ENCODE data around the gene NALCN. TPM values are rescaled to one million over a fixed set of nuclear protein-coding genes. Genes with fewer than 3 reads are reported as not detected.

The NALCN gene
- total and polyA plus RNA-seq, 2 of the 8 experiments (the other 6 are each of a cell fraction or from before 2014, with no cell fraction given): 0.26 to 0.54 TPM

DNA sequence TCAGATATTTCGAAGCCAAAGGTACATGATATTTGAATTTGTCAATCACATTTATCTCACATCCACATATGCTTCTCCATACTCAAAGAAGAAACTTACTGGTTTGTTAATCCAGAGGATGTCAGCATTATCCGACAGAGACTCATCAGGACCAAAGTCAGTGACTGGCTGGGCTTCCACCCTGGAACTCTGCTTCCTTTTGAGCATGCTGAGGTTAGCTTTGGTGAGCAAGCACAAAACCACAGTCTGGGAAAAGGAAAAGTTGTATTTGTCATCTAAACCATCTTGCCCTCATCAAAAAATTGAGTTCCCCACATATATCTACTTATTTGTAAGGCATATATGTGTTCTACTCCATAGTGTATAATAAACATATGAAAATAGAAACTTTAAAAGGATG lies 17.4 kb downstream of the NALCN start:
- Histone ChIP-seq H2AK5ac (ENCODE audit: low read depth, low read length) (no peak overlapping the region), H2BK15ac (ENCODE audit: low read length) (no peak overlapping the region), H3K9me3 (ENCODE audit: insufficient read depth in 2 of 2, low read depth in 1 of 2, low read length in 1 of 2) (no peaks in the 10 kb centered on the region), H3K23me2 (ENCODE audit: low read depth, low read length) (no peaks in the 10 kb centered on the region), H3K4me2 (ENCODE audit: insufficient read depth in 1 of 2, low read depth in 2 of 2, low read length in 2 of 2) (no peak overlapping the region), H2BK120ac (replicated peaks; ENCODE audit: low read depth, low read length) (no peak overlapping the region), H3K79me1 (ENCODE audit: low read depth, low read length) (no peaks in the 10 kb centered on the region), H3K4me1 (replicated peaks in 1 of 4; ENCODE audit: control insufficient read depth in 3 of 4, insufficient read depth in 4 of 4, low read length in 3 of 4) (no peaks in the 10 kb centered on the region), H2AFZ (ENCODE audit: low read length) (no peak overlapping the region), H4K5ac (ENCODE audit: insufficient read length, low read depth, low read length) (no peak overlapping the region), H3K27ac (ENCODE audit: low read depth, low read length) (no peak overlapping the region), H3K23ac (ENCODE audit: insufficient read length) (no peak overlapping the region), H3K79me2 (ENCODE audit: control insufficient read depth in 1 of 2, insufficient read depth in 2 of 2, low read length in 2 of 2) (no peaks in the 10 kb centered on the region), H3K4ac (replicated peaks; ENCODE audit: insufficient read length, low read depth, low read length) (no peak overlapping the region), H2BK12ac (ENCODE audit: low read depth, low read length) (no peak overlapping the region), H4K20me1 (replicated peaks in 1 of 2; ENCODE audit: control insufficient read depth in 1 of 2, insufficient read depth in 2 of 2, low read length in 2 of 2) (no peaks in the 10 kb centered on the region), H3K36me3 (ENCODE audit: control insufficient read depth in 2 of 4, insufficient read depth in 4 of 4, low read length in 3 of 4) (no peaks in the 10 kb centered on the region), H3K27me3 (replicated peaks in 1 of 4; ENCODE audit: control insufficient read depth in 3 of 4, extremely low read depth in 1 of 4, insufficient read depth in 3 of 4, low read length in 3 of 4) (no peaks in the 10 kb centered on the region), H2BK20ac (ENCODE audit: low read length) (no peak overlapping the region), H3K9ac (replicated peaks in 1 of 4; ENCODE audit: extremely low read depth in 1 of 4, low read depth in 3 of 4, low read length in 3 of 4) (no peak overlapping the region), H3K18ac (ENCODE audit: extremely low read depth, low read length) (no peak overlapping the region), H4K91ac (replicated peaks; ENCODE audit: insufficient read length, low read length) (no peak overlapping the region), H3K4me3 (ENCODE audit: extremely low read depth in 1 of 4, insufficient read depth in 2 of 4, low read depth in 3 of 4, low read length in 4 of 4) (no peak overlapping the region), H2BK5ac (ENCODE audit: low read depth, low read length) (no peak overlapping the region), H4K8ac (ENCODE audit: extremely low read depth, insufficient read depth, low read length) (no peak overlapping the region), H3K56ac (replicated peaks; ENCODE audit: insufficient read length, low read depth, low read length) (no peak overlapping the region), H3K14ac (ENCODE audit: insufficient read length) (no peak overlapping the region)
- no peak for TF ChIP-seq KDM5A (IDR thresholded peaks at IDR 0.05; ENCODE audit: low read length)
- TF ChIP-seq TCF12 (IDR thresholded peaks at IDR 0.05; ENCODE audit: low read depth, low read length): no peak
- TF ChIP-seq GABPA (IDR thresholded peaks at IDR 0.05; ENCODE audit: borderline replicate concordance, insufficient read depth, low read length): no peak
- TF ChIP-seq, protein P1, sequence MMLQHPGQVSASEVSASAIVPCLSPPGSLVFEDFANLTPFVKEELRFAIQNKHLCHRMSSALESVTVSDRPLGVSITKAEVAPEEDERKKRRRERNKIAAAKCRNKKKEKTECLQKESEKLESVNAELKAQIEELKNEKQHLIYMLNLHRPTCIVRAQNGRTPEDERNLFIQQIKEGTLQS (IDR thresholded peaks at IDR 0.05; ENCODE audit: insufficient read depth, low read depth, low read length): no peak
- TF ChIP-seq, protein P2, sequence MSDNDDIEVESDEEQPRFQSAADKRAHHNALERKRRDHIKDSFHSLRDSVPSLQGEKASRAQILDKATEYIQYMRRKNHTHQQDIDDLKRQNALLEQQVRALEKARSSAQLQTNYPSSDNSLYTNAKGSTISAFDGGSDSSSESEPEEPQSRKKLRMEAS (IDR thresholded peaks at IDR 0.05): no peak
- no peak for TF ChIP-seq JUND (IDR thresholded peaks at IDR 0.05; ENCODE audit: low read length)
- no peak for TF ChIP-seq SAP30 (IDR thresholded peaks at IDR 0.05; ENCODE audit: insufficient read depth, insufficient replicate concordance, low read length)
- TF ChIP-seq FOSL1 (IDR thresholded peaks at IDR 0.05; ENCODE audit: insufficient read depth, low read depth, low read length): no peak
- no peak for TF ChIP-seq ZNF274 (IDR thresholded peaks at IDR 0.05; ENCODE audit: borderline replicate concordance, extremely low read depth, low read length)
- TF ChIP-seq RXRA (IDR thresholded peaks at IDR 0.05; ENCODE audit: insufficient read depth, low read depth, low read length): no peak
- ChIA-PET POLR2A (ENCODE audit: partially characterized antibody) (no interaction called here), CTCF (ENCODE audit: partially characterized antibody) (interaction anchor here (1.5 kb wide), 1 partner anchor 359 kb away, joined by 3 read pairs; no protein-coding TSS in a partner anchor)
- no peak for DNase-seq (ENCODE audit: low read depth in 1 of 2, low spot score in 2 of 2)
- 97% methylated on average over 2 of the region's 2 CpGs; no CpG with 5 or more reads in 1 of the 2 experiments for WGBS, 2 experiments (ENCODE audit: extremely low coverage in 1 of 2, insufficient coverage in 1 of 2, insufficient read length in 1 of 2, insufficient replicate concordance in 2 of 2, low coverage in 1 of 2, low lambda C conversion rate in 2 of 2, missing lambda C conversion rate in 1 of 2)
- no peak for FAIRE-seq

All from H1 (cell line).